AG04450 (cell line): ENCODE results near the gene ERI3. TPM values are rescaled to one million over a fixed set of nuclear protein-coding genes. Genes with fewer than 3 reads are reported as not detected.

Experiments
- CTCF ChIA-PET: fragments of 300-600, 350-600 bp; formaldehyde crosslinking; extraction: SDS; loops from one replicate; lab custom pipeline; 2022; ENCODE audit warnings: antibody characterized with exemption, inconsistent platforms; lab: Charles Lee
- POLR2A ChIA-PET: fragments of 350-600 bp; formaldehyde crosslinking; extraction: SDS; loops from one replicate; lab custom pipeline; 2021; ENCODE audit warnings: antibody characterized with exemption, inconsistent platforms; lab: Yijun Ruan, JAX
- DNase-seq: peaks from one replicate; pipeline ENCODE4 v3.0.0-alpha.2; 2011; ENCODE audit warnings: low read depth, low spot score
- H3K27ac ChIP-seq: one replicate; pipeline ENCODE4 v1.5.1; 2012; ENCODE audit warnings: low read depth, low read length, control low read depth
- H3K27me3 ChIP-seq: one replicate; pipeline ENCODE4 v1.6.0; 2012; ENCODE audit warnings: low read length; ENCODE audit not compliant: control insufficient read depth, insufficient read depth
- H3K4me3 ChIP-seq: 2 replicates; pipeline ENCODE4 v1.5.1; 2011; ENCODE audit warnings: mild to moderate bottlenecking, low read depth, low read length, control low read depth
- H3K9me3 ChIP-seq: 2 replicates; pipeline ENCODE4 v1.5.1; 2012; ENCODE audit warnings: low read length; ENCODE audit not compliant: control insufficient read depth, insufficient read depth
- CTCF ChIP-seq: IDR thresholded peaks from 2 replicates; pipeline ENCODE4 v1.5.1; 2011; ENCODE audit warnings: low read depth, low read length, control low read depth, inconsistent platforms
- polyA plus RNA-seq: library from polyadenylated mRNA; depleted of rRNA; stranded (reverse); fragments of >200 nt; gene quantifications from 2 replicates; pipeline ENCODE4 v1.2.3, GENCODE V29; 2011

ERI3 gene
- polyA plus RNA-seq, 1 experiment, result 46.2 TPM

DNA sequence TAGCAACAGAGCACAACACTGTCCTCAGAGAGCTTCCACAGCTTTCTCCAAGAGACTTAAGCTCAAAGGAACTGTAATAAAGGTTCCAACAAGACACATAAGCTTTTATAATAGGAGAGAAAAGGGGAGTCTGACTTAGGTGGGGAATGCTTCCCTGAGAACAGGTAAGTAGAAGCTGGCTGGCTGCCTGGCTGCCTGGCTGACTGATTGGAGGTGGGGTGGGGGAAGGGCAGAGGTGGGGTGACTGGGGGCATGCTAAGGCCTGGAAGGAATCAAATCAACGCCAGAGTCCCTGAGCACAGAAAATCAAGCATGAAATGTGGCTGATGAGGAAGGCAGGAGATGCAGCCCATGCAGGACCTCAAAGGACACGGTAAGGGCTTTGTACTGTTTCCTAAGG is 96.0 kb downstream of the ERI3 start:
- CTCF ChIA-PET, result interaction anchor here (1.1 kb wide), 1 partner anchor 470 kb away, joined by 4 read pairs; no protein-coding TSS in a partner anchor
- no peak for DNase-seq
- H3K9me3 ChIP-seq, result no peaks in the 10 kb centered on the region
- no peaks in the 10 kb centered on the region for H3K27me3 ChIP-seq
- H3K4me3 ChIP-seq, result no peak overlapping the region
- no peak for TF ChIP-seq CTCF
- POLR2A ChIA-PET, result no interaction called here
- no peak overlapping the region for H3K27ac ChIP-seq

GRCh38 chr1:44256762-44257554 is 98.1 kb downstream of the ERI3 start:
- Histone ChIP-seq H3K27me3 (no peaks in the 10 kb centered on the region), H3K4me3 (no peak overlapping the region), H3K9me3 (no peaks in the 10 kb centered on the region), H3K27ac (no peak overlapping the region)
- DNase-seq, result no peak
- POLR2A ChIA-PET, result no interaction called here
- CTCF ChIA-PET, result interaction anchor here (1.1 to 1.2 kb wide), 2 partner anchors 36 to 61 kb away, joined by 3 read pairs; no protein-coding TSS in a partner anchor
- TF ChIP-seq CTCF, result no peak

DNA sequence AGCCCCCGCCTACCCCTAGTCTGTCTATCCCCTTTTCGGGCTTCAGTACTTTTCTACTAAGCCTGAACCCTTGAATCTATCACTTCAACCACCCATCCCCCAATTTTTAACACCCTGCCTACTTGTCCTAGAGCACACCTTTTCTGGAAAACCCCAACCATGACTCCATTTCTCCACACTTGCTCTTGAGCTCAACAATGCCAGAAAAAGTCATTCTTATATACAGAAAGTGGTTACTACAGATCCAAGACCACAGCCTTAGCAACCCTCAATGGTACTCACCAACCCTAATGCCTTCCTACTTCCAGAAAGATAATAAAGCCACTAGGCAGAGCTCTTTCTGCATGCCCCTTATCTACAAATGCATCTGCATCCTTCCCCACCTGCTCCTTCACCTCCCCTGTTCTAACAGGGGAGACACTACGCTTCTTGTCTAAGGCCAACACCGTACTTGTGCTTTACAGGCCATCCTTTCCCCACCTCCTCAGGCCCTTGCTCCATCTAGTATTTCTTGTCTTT is 100.6 kb downstream of the ERI3 start:
- no peaks in the 10 kb centered on the region; the same call in 1 of the 2 replicates for H3K9me3 ChIP-seq
- peak overlapping the region; percentile 31 for H3K27ac ChIP-seq
- no peaks in the 10 kb centered on the region for H3K27me3 ChIP-seq
- no peak overlapping the region for H3K4me3 ChIP-seq
- no peak for DNase-seq
- CTCF ChIA-PET, result interaction anchor here (0.9 kb wide), 1 partner anchor 16 kb away, joined by 3 read pairs; no protein-coding TSS in a partner anchor
- POLR2A ChIA-PET, result no interaction called here
- no peak for TF ChIP-seq CTCF

DNA sequence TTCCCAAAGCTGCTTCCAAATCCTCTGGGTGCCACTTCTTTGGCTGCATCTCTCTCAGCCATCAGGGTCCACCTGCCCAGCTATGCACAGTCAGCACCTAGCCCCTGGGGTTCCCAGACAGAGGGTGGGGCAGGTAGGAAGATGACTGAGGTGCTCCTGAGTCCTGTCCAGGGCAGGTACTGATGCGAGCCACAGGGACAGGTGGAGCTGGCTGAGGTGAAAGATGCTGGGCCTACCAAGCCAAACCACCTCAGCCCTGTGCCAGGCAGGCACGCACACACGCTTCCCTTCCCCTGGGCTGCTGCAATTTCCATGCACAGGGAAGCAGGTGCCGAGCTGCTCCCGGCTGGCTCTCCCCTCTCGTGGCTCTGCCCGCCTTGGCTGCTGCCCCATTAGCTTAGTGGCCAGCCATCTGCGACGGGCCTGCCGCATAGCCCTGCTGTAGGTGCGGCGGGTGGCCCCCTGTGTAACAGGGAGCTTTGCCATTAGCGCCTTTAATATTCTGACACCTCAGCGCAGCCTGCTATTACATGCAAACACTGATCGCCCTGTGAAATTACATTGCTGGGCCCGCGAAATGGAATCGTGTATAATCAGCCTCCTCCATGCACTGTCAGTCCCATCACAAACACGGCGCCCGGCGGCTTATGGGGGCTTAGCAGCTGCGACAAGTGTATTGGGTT is 102.9 kb downstream of the ERI3 start:
- Histone ChIP-seq H3K27ac (no peak overlapping the region), H3K9me3 (no peaks in the 10 kb centered on the region; the same call in 1 of the 2 replicates), H3K27me3 (no peaks in the 10 kb centered on the region), H3K4me3 (no peak overlapping the region)
- TF ChIP-seq CTCF, result no peak
- POLR2A ChIA-PET, result no interaction called here
- CTCF ChIA-PET, result no interaction called here
- no peak for DNase-seq
